HEK293 (cell line): ENCODE results near the gene FKBP7.

Experiments used
- REPIN1 ChIP-seq: fragments of 450-650 bp; formaldehyde crosslinking; IDR thresholded peaks from 2 replicates; pipeline ENCODE4 v1.5.1; 2017; ENCODE audit warnings: missing biosample characterization, missing genetic modification characterization, low read depth
- ZNF785 ChIP-seq: fragments of 450-650 bp; formaldehyde crosslinking; IDR thresholded peaks from 2 replicates; pipeline ENCODE4 v1.5.1; 2016; ENCODE audit warnings: missing biosample characterization, missing genetic modification characterization
- TF ChIP-seq, protein P1 (sequence below): fragments of 450-650 bp; formaldehyde crosslinking; IDR thresholded peaks from 2 replicates; pipeline ENCODE4 v1.5.1; 2016; ENCODE audit warnings: missing biosample characterization, missing genetic modification characterization

DNA sequence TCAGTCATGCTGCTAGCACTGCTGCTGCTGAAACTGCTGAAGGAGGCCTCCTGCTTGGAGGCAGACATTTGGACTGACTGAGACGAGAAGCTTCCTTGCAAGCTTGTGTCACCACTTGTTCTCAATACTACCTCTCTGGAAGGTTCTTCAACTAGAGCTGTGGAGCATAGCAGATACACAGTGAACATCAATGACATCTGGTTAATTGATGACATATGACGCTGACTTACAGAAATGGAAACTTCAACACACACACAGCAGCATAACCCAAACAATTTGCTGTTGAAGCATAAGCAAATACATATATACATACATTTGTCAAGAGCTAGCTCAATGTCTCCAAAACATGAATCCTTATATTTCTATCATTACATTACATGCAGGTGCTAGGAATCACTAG is 49.2 kb upstream of the FKBP7 start:
- no peak for TF ChIP-seq ZNF785 (tag by site-specific recombination)
- TF ChIP-seq REPIN1 (tag by site-specific recombination): no peak
- TF ChIP-seq, protein P1, sequence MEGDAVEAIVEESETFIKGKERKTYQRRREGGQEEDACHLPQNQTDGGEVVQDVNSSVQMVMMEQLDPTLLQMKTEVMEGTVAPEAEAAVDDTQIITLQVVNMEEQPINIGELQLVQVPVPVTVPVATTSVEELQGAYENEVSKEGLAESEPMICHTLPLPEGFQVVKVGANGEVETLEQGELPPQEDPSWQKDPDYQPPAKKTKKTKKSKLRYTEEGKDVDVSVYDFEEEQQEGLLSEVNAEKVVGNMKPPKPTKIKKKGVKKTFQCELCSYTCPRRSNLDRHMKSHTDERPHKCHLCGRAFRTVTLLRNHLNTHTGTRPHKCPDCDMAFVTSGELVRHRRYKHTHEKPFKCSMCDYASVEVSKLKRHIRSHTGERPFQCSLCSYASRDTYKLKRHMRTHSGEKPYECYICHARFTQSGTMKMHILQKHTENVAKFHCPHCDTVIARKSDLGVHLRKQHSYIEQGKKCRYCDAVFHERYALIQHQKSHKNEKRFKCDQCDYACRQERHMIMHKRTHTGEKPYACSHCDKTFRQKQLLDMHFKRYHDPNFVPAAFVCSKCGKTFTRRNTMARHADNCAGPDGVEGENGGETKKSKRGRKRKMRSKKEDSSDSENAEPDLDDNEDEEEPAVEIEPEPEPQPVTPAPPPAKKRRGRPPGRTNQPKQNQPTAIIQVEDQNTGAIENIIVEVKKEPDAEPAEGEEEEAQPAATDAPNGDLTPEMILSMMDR: no peak
